ENCODE measurements around the gene CD6.

GRCh38 chr11:61026121-61027031 is 54.9 kb downstream of the CD6 start:
- TF ChIP-seq CTCF (IDR thresholded peaks at IDR 0.05; ENCODE audit: insufficient read depth, low read depth, low read length) (no peak), EZH2 (IDR thresholded peaks at IDR 0.05; ENCODE audit: insufficient read depth, low read length) (no peak)
